GM12874 (cell line): ENCODE data around the gene TAF1C.

Experiments
- TF ChIP-seq, protein P1 (sequence below): IDR thresholded peaks from 2 replicates; pipeline ENCODE4 v1.5.1; 2011; ENCODE audit warnings: low read depth, mild to moderate bottlenecking, control low read depth, low read length, moderate library complexity; ENCODE audit not compliant: insufficient read depth

The TAF1C gene

DNA sequence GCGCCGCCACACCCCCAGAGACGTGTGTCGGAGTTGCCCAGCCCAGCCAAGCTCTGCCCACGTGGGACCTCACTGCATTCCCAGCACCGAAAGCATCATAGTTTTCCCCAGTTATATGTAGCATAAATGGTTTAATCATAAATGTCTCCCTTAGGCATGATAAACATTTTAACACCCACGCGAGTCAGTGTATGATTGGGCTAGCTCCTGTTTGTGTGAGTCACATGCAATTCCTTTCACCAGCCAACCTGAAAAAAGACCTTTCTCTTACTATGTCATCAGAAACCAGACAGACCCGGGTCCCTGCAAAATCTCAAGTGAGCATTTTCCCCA lies 9.2 kb downstream of the TAF1C start:
- TF ChIP-seq, protein P1, sequence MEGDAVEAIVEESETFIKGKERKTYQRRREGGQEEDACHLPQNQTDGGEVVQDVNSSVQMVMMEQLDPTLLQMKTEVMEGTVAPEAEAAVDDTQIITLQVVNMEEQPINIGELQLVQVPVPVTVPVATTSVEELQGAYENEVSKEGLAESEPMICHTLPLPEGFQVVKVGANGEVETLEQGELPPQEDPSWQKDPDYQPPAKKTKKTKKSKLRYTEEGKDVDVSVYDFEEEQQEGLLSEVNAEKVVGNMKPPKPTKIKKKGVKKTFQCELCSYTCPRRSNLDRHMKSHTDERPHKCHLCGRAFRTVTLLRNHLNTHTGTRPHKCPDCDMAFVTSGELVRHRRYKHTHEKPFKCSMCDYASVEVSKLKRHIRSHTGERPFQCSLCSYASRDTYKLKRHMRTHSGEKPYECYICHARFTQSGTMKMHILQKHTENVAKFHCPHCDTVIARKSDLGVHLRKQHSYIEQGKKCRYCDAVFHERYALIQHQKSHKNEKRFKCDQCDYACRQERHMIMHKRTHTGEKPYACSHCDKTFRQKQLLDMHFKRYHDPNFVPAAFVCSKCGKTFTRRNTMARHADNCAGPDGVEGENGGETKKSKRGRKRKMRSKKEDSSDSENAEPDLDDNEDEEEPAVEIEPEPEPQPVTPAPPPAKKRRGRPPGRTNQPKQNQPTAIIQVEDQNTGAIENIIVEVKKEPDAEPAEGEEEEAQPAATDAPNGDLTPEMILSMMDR, result no peak

DNA sequence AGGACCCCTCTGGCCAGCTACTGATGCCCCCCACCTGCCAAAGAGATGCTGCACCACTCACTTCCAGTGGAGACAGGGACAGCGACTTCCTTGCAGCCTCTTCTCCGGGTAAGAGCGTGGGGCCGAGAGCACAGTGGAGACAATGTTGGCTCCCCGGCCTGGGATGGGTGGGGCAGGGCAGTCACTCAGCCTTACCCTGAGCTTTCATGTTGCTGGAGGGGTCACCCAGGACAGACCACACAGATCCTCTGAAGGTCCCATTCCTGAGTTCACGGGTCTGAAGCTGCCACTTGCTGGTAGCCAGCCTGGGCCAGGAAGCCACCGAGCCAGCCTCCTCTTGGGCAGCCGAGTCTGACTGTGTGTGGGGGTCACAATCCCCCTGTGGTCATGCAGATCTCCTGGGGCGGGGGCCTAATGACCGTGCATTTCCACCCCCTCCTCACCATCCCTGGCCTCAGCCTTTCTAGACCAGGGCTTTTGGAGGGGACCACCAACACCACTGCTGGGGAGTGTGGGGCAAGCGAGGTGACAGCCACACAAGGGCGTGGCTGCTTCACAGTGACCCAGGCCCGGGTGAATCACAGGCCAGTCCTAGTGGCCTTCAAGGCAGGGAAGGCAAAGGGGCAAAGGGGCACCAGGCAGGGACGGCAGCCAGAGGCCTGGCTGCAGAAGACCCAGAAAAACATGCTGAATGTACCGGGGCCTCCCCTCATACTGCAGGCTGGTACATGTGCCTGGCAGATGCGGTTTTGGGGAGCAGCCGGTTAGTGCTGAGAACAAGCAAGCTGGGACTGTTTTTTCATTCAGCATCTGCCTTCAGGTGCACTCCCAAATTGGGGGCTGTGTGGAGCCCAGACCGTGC lies 10.4 kb downstream of the TAF1C start:
- TF ChIP-seq, protein P1, result no peak

DNA sequence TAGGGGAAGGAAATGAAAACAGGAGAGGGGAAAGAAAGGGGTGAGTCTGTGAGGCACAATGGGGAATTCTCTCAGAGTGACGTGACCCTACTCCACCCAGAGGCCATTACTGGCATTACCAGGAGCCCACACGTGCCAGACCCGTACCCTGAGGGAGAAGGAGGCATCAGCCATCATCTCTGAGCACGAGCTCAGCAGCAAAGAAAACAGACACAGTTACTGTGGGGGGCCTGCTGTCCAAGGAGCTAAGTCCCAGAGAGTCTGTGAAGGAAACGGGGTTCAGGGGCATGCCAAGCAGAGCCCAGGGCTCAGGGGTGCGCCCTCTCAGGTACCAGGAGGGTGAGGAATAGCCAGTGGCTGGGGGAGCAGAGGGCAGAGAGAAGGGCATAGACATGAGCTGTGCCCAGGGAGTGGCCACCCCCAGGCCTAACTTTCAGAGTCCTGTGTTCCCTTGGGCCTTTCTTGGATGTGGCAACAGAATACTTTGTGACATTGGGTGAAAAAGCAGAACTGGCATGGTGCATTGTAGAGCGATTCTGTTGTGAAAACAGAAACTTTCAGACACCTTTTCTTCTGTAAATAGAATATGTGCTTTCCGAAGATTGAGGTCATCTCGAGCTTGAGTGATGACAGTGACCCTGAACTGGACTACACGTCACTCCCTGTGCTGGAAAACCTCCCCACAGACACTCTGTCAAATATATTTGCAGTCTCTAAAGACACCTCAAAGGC lies 11.3 kb downstream of the TAF1C start:
- TF ChIP-seq, protein P1, result peak; percentile 87

DNA sequence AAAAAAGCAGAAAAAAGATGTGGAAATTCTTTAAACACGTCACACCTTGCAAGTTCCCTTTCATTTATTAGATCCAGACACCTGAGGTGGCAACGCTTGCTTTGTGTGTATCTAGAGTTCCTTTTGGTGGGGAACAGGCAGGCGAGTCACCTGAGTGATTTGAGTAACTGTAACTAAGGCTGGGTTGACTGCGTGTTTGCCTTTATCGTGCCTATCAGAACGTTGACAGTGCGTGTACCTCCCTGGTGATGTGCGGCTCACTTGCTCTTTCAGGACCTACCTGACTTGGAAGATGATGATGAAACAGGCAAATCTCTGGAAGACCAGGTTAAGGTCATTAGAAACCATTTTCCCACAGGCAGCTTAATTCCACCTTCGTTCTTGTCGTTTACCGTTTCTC lies 12.5 kb downstream of the TAF1C start:
- TF ChIP-seq, protein P1, result no peak

DNA sequence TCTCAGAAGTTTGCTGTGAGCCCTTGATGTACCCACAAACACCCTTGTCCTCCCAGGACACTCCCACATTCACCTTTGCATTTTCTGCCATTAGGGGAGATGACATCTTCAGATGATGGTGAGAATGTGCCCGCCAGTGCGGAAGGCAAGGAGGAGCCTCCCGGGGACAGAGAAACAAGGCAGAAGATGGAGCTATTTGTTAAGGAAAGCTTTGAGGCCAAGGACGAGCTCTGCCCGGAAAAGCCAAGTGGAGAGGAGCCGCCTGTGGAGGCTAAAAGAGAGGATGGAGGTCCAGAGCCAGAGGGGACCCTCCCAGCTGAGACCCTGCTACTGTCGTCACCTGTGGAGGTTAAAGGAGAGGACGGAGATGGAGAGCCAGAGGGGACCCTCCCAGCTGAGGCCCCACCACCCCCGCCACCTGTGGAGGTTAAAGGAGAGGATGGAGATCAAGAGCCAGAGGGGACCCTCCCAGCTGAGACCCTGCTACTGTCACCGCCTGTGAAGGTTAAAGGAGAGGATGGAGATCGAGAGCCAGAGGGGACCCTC lies 17.0 kb downstream of the TAF1C start:
- TF ChIP-seq, protein P1, result no peak

DNA sequence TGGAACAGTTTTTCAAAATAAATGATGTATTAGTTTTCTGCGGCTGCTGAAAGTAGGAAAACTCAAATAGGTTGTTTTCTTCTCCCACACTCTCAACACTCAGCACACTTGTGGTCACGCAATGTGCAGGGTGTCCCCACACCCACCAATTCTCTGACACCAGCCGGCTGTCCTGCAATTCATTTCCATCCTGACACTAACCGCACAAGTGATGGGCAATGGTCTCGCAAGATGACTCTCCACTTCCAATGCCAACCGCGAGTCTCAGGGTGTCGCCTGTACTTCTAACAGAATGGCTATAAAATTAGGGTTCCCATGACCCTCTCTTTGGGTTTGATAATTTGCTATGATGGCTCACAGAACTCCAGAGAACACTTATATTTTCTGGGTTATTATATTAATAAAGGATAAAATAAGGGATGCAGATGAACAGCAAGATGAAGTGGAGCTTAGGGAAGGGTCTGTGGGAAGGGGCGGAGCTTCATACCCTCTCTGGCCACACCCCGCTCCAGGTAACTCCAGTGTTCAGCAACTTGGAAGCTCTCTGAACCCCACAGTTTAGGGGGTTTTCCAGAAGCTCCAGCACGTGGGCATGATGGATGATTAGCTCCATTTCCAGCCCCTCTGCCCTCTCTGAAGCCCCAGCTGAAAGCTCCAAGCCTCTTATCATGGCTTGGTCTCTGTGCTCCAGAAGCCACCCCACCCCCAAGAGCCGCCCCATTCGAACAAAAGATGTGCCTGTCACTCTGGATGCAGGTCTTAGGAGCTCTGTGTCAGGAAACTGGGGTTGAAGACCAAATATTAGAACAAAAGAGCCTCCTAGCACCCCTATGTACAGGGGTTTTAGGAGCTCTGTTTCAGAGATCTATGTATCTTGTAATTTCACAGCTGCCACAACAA lies 19.8 kb downstream of the TAF1C start:
- TF ChIP-seq, protein P1, result no peak
